ENCODE results near the gene ZSWIM5. TPM values are rescaled to one million over a fixed set of nuclear protein-coding genes. Genes with fewer than 3 reads are reported as not detected.

Gene ZSWIM5
- total and polyA plus RNA-seq, 9 of the 15 experiments (the other 6 are each of a cell fraction or from before 2014, with no cell fraction given), result under 0.01 to 0.07 (median 0.03) TPM; not detected in 3

DNA sequence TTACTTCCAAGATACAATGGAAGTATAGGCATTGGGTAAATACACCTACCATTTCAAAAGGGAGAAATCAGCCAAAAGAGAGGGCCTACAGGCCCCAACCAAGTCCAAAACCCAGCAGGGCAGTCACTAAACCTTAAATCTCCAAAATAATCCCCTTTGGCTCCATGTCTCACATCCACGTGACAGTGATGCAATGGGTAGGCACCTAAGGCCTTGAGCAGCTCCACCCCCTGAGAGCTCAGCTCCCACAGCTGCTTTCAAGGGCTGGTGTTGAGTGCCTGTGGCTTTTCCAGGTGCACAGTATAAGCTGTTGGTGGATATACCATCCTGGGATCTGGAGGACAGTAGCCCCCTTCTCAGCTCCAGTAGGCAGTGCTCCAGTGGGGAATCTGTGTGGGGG, 121.8 kb downstream of the ZSWIM5 start:
- H4K20me1 ChIP-seq (replicated peaks; ENCODE audit: control insufficient read depth, insufficient read depth, low read length), result no peaks in the 10 kb centered on the region
- FAIRE-seq (no peak), ATAC-seq (peak; percentile 78), DNase-seq (ENCODE audit: extremely low read depth in 1 of 4, low spot score in 3 of 4) (no peak)
- H3K9me1 ChIP-seq (ENCODE audit: control insufficient read depth, insufficient read depth, low read length), result no peaks in the 10 kb centered on the region
- 6% methylated on average over 1 of the region's 1 CpG for WGBS (ENCODE audit: insufficient coverage, low coverage, missing lambda C conversion rate)
- no peak overlapping the region for H3K27ac ChIP-seq (ENCODE audit: extremely low read depth, low read depth, low read length)
- no peaks in the 10 kb centered on the region for H3K36me3 ChIP-seq (ENCODE audit: control insufficient read depth, insufficient read depth, low read length)
- ChIA-PET CTCF (ENCODE audit: low intra/inter-chr PET ratio) (no interaction called here), POLR2A (no interaction called here)
- no peak overlapping the region for H2AFZ ChIP-seq (ENCODE audit: low read depth, low read length)
- no peaks in the 10 kb centered on the region for H3K4me1 ChIP-seq (replicated peaks in 1 of 2; ENCODE audit: control insufficient read depth in 2 of 2, insufficient read depth in 2 of 2, low read length in 2 of 2)
- intact Hi-C loops (cut with micrococcal nuclease) (no loop called here), in situ Hi-C loops (cut with MboI) (no loop called here)
- BruUV-seq (replicated peaks), result no TSS peak
- H3K9ac ChIP-seq (ENCODE audit: insufficient read depth in 1 of 2, low read depth in 2 of 2, low read length in 2 of 2), result no peak overlapping the region
- H3K4me2 ChIP-seq (ENCODE audit: insufficient read depth, low read length), result no peak overlapping the region
- peaks cover 8 to 16% of the 10 kb centered on the region in 2 experiments; a peak in 3 of 5 replicates for H3K27me3 ChIP-seq (ENCODE audit: control insufficient read depth in 2 of 2, insufficient read depth in 2 of 2, low read length in 2 of 2)
- no peak for TF ChIP-seq TFE3 (CRISPR knock-in tag; IDR thresholded peaks at IDR 0.05)
- TF ChIP-seq ATF7 (IDR thresholded peaks at IDR 0.05), result 0 out of 2 replicates have a peak, but pooled peaks have one; percentile 12
- TF ChIP-seq CEBPG (CRISPR knock-in tag; IDR thresholded peaks at IDR 0.05), result no peak
- peak in 1 of 2 experiments; percentile 78; a peak in 2 of 4 replicates for TF ChIP-seq CEBPG (tag; conservative IDR thresholded peaks at IDR 0.05 in 1 of 2, IDR thresholded peaks at IDR 0.05 in 1 of 2)
- TF ChIP-seq MYC (IDR thresholded peaks at IDR 0.05; ENCODE audit: low read depth, low read length), result 0 out of 2 replicates have a peak, but pooled peaks have one; percentile 52
- no peak for TF ChIP-seq MYC (CRISPR knock-in tag; IDR thresholded peaks at IDR 0.05; ENCODE audit: borderline replicate concordance, low read depth)
- peak; percentile 51 for TF ChIP-seq CEBPB (tag; IDR thresholded peaks at IDR 0.05)
- TF ChIP-seq HNRNPLL (IDR thresholded peaks at IDR 0.05; ENCODE audit: low read depth, low read length, poor library complexity, severe bottlenecking), result no peak
- TF ChIP-seq NBN (IDR thresholded peaks at IDR 0.05; ENCODE audit: low read depth), result no peak
- TF ChIP-seq L3MBTL2 (IDR thresholded peaks at IDR 0.05), result 0 out of 2 replicates have a peak, but pooled peaks have one; percentile 16
- TF ChIP-seq, protein P1, sequence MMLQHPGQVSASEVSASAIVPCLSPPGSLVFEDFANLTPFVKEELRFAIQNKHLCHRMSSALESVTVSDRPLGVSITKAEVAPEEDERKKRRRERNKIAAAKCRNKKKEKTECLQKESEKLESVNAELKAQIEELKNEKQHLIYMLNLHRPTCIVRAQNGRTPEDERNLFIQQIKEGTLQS (IDR thresholded peaks at IDR 0.05), result peak; percentile 80
- TF ChIP-seq, protein P1 (CRISPR knock-in tag; conservative IDR thresholded peaks at IDR 0.05), result 0 out of 2 replicates have a peak, but pooled peaks have one; percentile 46
- H3K9me3 ChIP-seq (replicated peaks; ENCODE audit: control insufficient read depth, insufficient read depth, low read depth, low read length), result no peaks in the 10 kb centered on the region
- H3K79me2 ChIP-seq (ENCODE audit: control insufficient read depth, insufficient read depth, low read length), result no peaks in the 10 kb centered on the region
- H3K4me3 ChIP-seq, result no peak overlapping the region
